ENCODE results near the gene SLAMF7. TPM values are rescaled to one million over a fixed set of nuclear protein-coding genes. Genes with fewer than 3 reads are reported as not detected.
A peak's percentile ranks its signal among the peaks of the same experiment; 100 is the strongest.

Gene SLAMF7
- total and polyA plus RNA-seq, 10 of the 15 experiments (the other 5 are each of a cell fraction or from before 2014, with no cell fraction given): 66.6 to 284 (median 108) TPM

DNA sequence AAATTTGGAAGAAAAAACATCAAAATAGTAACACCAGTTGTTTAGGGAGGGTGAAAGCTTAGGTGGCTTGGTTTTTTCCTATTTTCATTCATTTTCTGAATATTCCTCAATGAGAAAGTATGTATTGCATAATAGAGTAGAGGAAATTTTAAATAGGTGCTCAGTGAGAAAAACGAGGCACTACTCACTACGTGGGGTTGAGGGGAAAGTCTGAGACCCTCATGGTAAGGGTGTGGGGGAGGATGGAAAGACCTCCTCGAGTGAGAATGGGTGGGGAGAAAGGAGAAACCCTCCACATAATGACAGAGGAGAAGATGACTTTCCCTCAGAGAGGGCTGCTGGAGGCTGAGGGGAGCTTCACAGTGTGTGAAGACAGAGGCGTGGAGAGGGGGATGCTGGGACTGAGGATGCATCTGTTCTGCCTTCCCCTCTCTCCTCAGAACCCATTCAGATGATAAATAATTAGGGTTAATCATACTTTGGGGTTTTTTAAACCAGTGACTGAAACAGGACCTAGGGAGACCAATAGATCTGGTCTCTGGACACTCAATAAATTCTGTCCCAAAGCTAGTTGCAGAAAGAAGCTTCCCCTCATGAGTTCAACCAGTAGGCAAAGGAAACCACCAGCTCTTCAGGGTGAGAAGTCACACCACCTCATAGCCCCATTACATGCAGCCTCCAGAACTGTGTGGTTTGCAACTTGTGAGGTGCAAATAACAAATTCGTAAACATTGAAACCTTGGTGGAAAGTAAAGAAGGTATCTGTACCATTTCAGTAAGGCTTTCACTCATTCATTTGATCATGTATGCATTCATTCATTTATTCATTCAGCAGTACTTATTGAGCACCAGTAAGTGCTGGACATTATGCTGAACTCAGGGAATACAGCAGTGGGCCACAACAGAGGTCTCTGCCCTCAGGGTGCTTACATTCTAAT, 17.1 kb downstream of the SLAMF7 start (continued):
- TF ChIP-seq POLR2AphosphoS2 (IDR thresholded peaks at IDR 0.05; ENCODE audit: low read depth, low read length) (peak; percentile 64), BACH1 (IDR thresholded peaks at IDR 0.05; ENCODE audit: borderline replicate concordance) (peak; percentile 73; the same call in 1 of the 2 replicates), IKZF2 (IDR thresholded peaks at IDR 0.05) (peak in 1 of 2 experiments; percentile 68; a peak in 2 of 4 replicates), IKZF1 (conservative IDR thresholded peaks at IDR 0.05) (peak; percentile 64), CEBPB (IDR thresholded peaks at IDR 0.05; ENCODE audit: borderline replicate concordance in 1 of 2, low read depth in 2 of 2, low read length in 2 of 2) (0 out of 4 replicates have a peak, but pooled peaks of 1 of the 2 experiments have one; percentile 29), PML (IDR thresholded peaks at IDR 0.05; ENCODE audit: low read length) (peak; percentile 65), SMARCA5 (IDR thresholded peaks at IDR 0.05) (no peak), MTA3 (IDR thresholded peaks at IDR 0.05; ENCODE audit: borderline replicate concordance, low read length) (peak; percentile 75; the same call in 1 of the 2 replicates), SMAD5 (IDR thresholded peaks at IDR 0.05; ENCODE audit: low read depth) (no peak), CREB1 (IDR thresholded peaks at IDR 0.05; ENCODE audit: low read depth) (peak; percentile 10; the same call in 1 of the 2 replicates), POLR2A (IDR thresholded peaks at IDR 0.05; ENCODE audit: low read depth, low read length) (peak; percentile 44; the same call in 1 of the 2 replicates), SPI1 (IDR thresholded peaks at IDR 0.05; ENCODE audit: borderline replicate concordance, insufficient read depth, low read depth, low read length) (no peak), SIN3A (IDR thresholded peaks at IDR 0.05; ENCODE audit: low read depth, low read length) (no peak), JUNB (IDR thresholded peaks at IDR 0.05) (no peak), MTA2 (IDR thresholded peaks at IDR 0.05; ENCODE audit: low read depth) (peak; percentile 79; the same call in 1 of the 2 replicates)
- TF ChIP-seq, protein P1, sequence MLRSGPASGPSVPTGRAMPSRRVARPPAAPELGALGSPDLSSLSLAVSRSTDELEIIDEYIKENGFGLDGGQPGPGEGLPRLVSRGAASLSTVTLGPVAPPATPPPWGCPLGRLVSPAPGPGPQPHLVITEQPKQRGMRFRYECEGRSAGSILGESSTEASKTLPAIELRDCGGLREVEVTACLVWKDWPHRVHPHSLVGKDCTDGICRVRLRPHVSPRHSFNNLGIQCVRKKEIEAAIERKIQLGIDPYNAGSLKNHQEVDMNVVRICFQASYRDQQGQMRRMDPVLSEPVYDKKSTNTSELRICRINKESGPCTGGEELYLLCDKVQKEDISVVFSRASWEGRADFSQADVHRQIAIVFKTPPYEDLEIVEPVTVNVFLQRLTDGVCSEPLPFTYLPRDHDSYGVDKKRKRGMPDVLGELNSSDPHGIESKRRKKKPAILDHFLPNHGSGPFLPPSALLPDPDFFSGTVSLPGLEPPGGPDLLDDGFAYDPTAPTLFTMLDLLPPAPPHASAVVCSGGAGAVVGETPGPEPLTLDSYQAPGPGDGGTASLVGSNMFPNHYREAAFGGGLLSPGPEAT (IDR thresholded peaks at IDR 0.05; ENCODE audit: low read depth): peak; percentile 83
- TF ChIP-seq, protein P2, sequence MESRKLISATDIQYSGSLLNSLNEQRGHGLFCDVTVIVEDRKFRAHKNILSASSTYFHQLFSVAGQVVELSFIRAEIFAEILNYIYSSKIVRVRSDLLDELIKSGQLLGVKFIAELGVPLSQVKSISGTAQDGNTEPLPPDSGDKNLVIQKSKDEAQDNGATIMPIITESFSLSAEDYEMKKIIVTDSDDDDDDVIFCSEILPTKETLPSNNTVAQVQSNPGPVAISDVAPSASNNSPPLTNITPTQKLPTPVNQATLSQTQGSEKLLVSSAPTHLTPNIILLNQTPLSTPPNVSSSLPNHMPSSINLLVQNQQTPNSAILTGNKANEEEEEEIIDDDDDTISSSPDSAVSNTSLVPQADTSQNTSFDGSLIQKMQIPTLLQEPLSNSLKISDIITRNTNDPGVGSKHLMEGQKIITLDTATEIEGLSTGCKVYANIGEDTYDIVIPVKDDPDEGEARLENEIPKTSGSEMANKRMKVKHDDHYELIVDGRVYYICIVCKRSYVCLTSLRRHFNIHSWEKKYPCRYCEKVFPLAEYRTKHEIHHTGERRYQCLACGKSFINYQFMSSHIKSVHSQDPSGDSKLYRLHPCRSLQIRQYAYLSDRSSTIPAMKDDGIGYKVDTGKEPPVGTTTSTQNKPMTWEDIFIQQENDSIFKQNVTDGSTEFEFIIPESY (IDR thresholded peaks at IDR 0.05): no peak
- TF ChIP-seq, protein P3, sequence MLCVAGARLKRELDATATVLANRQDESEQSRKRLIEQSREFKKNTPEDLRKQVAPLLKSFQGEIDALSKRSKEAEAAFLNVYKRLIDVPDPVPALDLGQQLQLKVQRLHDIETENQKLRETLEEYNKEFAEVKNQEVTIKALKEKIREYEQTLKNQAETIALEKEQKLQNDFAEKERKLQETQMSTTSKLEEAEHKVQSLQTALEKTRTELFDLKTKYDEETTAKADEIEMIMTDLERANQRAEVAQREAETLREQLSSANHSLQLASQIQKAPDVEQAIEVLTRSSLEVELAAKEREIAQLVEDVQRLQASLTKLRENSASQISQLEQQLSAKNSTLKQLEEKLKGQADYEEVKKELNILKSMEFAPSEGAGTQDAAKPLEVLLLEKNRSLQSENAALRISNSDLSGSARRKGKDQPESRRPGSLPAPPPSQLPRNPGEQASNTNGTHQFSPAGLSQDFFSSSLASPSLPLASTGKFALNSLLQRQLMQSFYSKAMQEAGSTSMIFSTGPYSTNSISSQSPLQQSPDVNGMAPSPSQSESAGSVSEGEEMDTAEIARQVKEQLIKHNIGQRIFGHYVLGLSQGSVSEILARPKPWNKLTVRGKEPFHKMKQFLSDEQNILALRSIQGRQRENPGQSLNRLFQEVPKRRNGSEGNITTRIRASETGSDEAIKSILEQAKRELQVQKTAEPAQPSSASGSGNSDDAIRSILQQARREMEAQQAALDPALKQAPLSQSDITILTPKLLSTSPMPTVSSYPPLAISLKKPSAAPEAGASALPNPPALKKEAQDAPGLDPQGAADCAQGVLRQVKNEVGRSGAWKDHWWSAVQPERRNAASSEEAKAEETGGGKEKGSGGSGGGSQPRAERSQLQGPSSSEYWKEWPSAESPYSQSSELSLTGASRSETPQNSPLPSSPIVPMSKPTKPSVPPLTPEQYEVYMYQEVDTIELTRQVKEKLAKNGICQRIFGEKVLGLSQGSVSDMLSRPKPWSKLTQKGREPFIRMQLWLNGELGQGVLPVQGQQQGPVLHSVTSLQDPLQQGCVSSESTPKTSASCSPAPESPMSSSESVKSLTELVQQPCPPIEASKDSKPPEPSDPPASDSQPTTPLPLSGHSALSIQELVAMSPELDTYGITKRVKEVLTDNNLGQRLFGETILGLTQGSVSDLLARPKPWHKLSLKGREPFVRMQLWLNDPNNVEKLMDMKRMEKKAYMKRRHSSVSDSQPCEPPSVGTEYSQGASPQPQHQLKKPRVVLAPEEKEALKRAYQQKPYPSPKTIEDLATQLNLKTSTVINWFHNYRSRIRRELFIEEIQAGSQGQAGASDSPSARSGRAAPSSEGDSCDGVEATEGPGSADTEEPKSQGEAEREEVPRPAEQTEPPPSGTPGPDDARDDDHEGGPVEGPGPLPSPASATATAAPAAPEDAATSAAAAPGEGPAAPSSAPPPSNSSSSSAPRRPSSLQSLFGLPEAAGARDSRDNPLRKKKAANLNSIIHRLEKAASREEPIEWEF (IDR thresholded peaks at IDR 0.05; ENCODE audit: insufficient replicate concordance, low read depth, low read length): no peak
- TF ChIP-seq, protein P4, sequence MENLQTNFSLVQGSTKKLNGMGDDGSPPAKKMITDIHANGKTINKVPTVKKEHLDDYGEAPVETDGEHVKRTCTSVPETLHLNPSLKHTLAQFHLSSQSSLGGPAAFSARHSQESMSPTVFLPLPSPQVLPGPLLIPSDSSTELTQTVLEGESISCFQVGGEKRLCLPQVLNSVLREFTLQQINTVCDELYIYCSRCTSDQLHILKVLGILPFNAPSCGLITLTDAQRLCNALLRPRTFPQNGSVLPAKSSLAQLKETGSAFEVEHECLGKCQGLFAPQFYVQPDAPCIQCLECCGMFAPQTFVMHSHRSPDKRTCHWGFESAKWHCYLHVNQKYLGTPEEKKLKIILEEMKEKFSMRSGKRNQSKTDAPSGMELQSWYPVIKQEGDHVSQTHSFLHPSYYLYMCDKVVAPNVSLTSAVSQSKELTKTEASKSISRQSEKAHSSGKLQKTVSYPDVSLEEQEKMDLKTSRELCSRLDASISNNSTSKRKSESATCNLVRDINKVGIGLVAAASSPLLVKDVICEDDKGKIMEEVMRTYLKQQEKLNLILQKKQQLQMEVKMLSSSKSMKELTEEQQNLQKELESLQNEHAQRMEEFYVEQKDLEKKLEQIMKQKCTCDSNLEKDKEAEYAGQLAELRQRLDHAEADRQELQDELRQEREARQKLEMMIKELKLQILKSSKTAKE (IDR thresholded peaks at IDR 0.05; ENCODE audit: low read depth, poor library complexity, severe bottlenecking): peak; percentile 34

Measured in GM12878 (cell line).